AG04449 (cell line): ENCODE data around the gene DDR2.

ENCODE experiments used
- CTCF ChIA-PET: fragments of 350-600 bp; formaldehyde crosslinking; extraction: SDS; loops from one replicate; lab custom pipeline; 2021; ENCODE audit warnings: antibody characterized with exemption; lab: Yijun Ruan, JAX
- POLR2A ChIA-PET: fragments of 400-600, 350-600 bp; formaldehyde crosslinking; extraction: SDS; loops from one replicate; lab custom pipeline; 2020; ENCODE audit warnings: antibody characterized with exemption, inconsistent platforms; lab: Yijun Ruan, JAX
- DNase-seq: peaks from one replicate; pipeline ENCODE4 v3.0.0-alpha.2; 2010; ENCODE audit warnings: low read depth, low spot score
- H3K4me3 ChIP-seq: 2 replicates; pipeline ENCODE4 v1.5.1; 2011; ENCODE audit warnings: low read depth, mild to moderate bottlenecking, control low read depth, low read length
- TF ChIP-seq, protein P1 (sequence below): IDR thresholded peaks from one replicate; pipeline ENCODE4 v1.5.1; 2011; ENCODE audit warnings: mild to moderate bottlenecking, moderate library complexity, low read length, control low read depth, inconsistent platforms; ENCODE audit not compliant: insufficient read depth; ENCODE audit errors: missing control alignments

Gene DDR2

DNA sequence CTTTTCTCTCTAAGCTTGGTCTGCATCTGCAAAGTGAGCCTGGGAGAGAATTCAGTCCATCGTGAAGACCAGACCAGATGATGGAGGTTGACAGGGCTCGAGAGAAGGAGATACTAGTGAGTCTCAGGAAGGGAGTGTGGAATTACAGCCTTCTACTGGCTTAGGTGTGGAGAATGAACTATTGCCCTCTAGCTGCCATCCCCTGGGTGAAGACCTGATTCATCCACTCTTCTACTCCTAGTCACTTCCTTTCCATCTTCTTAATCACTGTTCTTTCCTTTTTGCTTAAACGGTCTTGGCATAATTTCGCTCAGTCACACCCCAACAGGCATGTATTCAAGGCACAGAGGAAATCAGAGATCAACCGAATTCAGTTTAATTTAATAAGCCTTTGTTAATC, 124.3 kb downstream of the DDR2 start:
- ChIA-PET POLR2A (no interaction called here), CTCF (no interaction called here)
- no peak overlapping the region for H3K4me3 ChIP-seq
- TF ChIP-seq, protein P1, sequence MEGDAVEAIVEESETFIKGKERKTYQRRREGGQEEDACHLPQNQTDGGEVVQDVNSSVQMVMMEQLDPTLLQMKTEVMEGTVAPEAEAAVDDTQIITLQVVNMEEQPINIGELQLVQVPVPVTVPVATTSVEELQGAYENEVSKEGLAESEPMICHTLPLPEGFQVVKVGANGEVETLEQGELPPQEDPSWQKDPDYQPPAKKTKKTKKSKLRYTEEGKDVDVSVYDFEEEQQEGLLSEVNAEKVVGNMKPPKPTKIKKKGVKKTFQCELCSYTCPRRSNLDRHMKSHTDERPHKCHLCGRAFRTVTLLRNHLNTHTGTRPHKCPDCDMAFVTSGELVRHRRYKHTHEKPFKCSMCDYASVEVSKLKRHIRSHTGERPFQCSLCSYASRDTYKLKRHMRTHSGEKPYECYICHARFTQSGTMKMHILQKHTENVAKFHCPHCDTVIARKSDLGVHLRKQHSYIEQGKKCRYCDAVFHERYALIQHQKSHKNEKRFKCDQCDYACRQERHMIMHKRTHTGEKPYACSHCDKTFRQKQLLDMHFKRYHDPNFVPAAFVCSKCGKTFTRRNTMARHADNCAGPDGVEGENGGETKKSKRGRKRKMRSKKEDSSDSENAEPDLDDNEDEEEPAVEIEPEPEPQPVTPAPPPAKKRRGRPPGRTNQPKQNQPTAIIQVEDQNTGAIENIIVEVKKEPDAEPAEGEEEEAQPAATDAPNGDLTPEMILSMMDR, result no peak
- DNase-seq, result no peak

DNA sequence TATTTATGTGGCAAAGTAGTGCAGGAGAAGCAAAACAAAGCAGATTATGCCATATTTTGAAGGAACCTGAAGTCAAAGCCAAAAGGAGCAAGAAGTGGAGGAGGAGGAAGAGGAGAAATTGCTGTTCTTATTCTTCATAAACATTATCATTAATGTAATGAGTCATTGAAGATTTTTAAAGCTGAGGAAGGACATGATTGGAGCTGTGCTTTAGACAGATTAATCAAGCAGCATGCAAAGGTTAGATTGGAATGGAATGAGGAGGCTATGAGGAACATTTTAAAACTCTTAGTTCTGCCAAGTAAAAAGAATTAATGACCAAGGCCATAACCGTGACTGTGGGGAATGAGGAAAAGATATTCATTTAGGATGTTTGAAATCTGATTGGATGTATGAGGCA, 125.2 kb downstream of the DDR2 start:
- CTCF ChIA-PET, result no interaction called here
- POLR2A ChIA-PET, result no interaction called here
- TF ChIP-seq, protein P1, result no peak
- DNase-seq, result no peak
- no peak overlapping the region for H3K4me3 ChIP-seq

DNA sequence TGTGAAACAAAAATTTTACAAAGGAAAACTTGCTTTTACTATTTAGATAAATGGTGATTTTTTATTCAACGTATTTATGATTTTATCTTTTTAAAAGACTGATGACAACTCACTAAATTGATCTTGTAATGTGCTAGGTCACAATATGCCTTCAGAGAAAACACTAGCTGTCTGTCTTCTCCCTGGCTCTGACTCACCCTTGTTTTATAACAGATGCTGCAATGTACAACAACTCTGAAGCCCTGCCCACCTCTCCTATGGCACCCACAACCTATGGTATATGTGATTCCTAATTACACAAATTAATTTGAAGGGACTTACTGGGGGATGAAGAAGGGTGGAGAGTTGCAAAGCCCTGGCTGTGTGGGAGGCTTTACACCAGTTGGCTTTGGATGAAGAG, 133.5 kb downstream of the DDR2 start:
- no peak overlapping the region for H3K4me3 ChIP-seq
- CTCF ChIA-PET, result interaction anchor here (1.4 kb wide), 1 partner anchor 152 kb away, joined by 4 read pairs; no protein-coding TSS in a partner anchor
- DNase-seq, result no peak
- POLR2A ChIA-PET, result no interaction called here
- TF ChIP-seq, protein P1, result no peak

DNA sequence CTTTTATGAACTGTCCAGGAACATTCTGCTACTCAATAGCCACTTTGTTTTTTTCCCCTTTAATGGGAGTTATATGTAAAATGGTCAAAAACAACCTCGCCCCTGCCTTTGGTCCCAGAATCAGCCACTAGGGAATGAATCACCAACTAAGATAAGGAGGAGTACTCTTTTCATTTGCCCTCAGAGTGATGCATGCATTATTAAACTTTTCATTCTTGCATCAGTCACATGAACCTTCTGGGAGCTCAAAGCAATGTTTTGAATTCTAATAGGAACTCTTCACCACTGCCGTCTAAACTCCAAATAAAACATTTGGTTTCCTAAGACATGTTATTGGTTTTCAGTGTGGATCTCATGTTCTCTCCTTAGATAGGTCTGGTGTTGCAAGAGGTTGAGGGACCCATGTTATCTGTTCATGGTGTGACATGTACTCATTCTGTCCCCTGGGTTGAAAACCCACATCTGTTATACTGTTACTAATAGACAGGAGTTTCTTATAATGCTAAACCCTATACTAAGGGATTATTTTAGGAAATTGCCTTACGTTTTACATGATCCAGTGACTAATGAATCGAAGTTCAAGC, 140.4 kb downstream of the DDR2 start:
- no peak overlapping the region for H3K4me3 ChIP-seq
- no peak for DNase-seq
- ChIA-PET POLR2A (no interaction called here), CTCF (interaction anchor here (1.0 to 1.5 kb wide), 3 partner anchors 28 to 145 kb away, joined by 3 read pairs; no protein-coding TSS in a partner anchor)
- TF ChIP-seq, protein P1, result no peak

DNA sequence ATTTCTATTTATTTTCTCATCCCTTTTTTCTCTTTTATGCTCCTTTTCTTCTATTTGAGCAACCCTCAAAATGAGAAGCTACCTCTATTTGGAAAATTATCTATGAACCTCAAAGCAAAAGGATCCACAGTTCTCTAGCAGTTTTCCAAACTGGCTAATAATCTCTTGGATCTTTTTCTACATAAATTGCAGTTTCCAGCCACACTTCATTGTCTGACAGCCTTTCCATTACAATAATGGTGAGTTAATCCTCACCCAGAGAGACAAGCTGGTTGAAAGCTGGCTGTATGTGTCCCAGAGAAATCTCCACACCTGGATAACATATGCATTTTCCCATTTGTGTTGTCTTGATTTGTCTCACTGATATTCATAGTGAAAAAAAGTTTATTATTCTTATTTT, 141.7 kb downstream of the DDR2 start:
- CTCF ChIA-PET, result interaction anchor here (2.6 kb wide), 1 partner anchor 161 kb away, joined by 11 read pairs; no protein-coding TSS in a partner anchor
- H3K4me3 ChIP-seq, result no peak overlapping the region
- POLR2A ChIA-PET, result no interaction called here
- no peak for DNase-seq
- TF ChIP-seq, protein P1, result no peak

DNA sequence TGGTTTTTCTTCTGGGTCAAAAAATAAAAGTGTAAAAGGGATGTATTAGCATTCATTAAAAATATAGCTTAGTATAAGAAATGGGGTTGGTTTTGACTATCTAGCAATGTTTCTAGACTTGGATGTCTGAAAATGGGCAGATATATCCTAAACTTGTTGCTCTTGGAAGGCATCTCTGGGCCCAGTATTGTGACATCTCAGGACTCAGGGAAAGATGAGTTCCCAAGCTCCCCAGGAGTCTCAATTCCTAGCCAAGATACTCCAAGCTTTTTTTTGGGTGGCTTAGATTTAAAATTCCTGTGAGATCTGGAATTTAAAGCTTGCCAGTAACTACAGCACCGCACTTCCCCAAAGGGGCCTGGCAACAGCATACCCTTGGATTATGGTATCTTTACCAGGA, 146.8 kb downstream of the DDR2 start:
- no peak for DNase-seq
- no peak overlapping the region for H3K4me3 ChIP-seq
- ChIA-PET CTCF (interaction anchor here (1.8 to 1.9 kb wide), 2 partner anchors 21 to 166 kb away, joined by 5 to 6 read pairs; no protein-coding TSS in a partner anchor), POLR2A (no interaction called here)
- TF ChIP-seq, protein P1, result no peak
